Large intestine (tissue), 3 donors: ENCODE measurements around the gene KRTAP5-7. TPM values are rescaled to one million over a fixed set of nuclear protein-coding genes. Genes with fewer than 3 reads are reported as not detected.

Experiments
- DNase-seq, 2 donors: peaks; one replicate each; pipeline versions ENCODE4 v3.0.0 to v3.0.0-alpha.2; 2013
- H3K27ac ChIP-seq: one replicate; pipeline ENCODE4 v1.5.1; 2013; ENCODE audit warnings: low read length
- H3K27me3 ChIP-seq: 2 replicates; pipeline ENCODE4 v1.6.1; 2013; ENCODE audit warnings: low read length; ENCODE audit not compliant: control insufficient read depth, insufficient read depth
- H3K36me3 ChIP-seq: 2 replicates; pipeline ENCODE4 v1.6.1; 2013; ENCODE audit warnings: low read length; ENCODE audit not compliant: control insufficient read depth, insufficient read depth
- H3K4me1 ChIP-seq: one replicate; pipeline ENCODE4 v1.6.1; 2013; ENCODE audit warnings: low read length; ENCODE audit not compliant: control insufficient read depth, insufficient read depth
- H3K4me3 ChIP-seq: one replicate; pipeline ENCODE4 v1.5.1; 2013; ENCODE audit warnings: low read length
- H3K9me3 ChIP-seq: one replicate; pipeline ENCODE4 v1.6.1; 2013; ENCODE audit warnings: mild to moderate bottlenecking, low read depth, low read length, moderate library complexity; ENCODE audit not compliant: control insufficient read depth
- WGBS: methylation state at CpG from one replicate; pipeline ENCODE4 v1.1.5; 2013; ENCODE audit warnings: low lambda C conversion rate; ENCODE audit not compliant: insufficient coverage; 5-methylcytosine and 5-hydroxymethylcytosine counted together
- polyA plus RNA-seq: library from polyadenylated mRNA; unstranded; fragments of 120-200 nt; gene quantifications from one replicate; pipeline ENCODE4 v1.2.1, GENCODE V29; 2013

The KRTAP5-7 gene
- polyA plus RNA-seq, 1 donor = 0.16 TPM

DNA sequence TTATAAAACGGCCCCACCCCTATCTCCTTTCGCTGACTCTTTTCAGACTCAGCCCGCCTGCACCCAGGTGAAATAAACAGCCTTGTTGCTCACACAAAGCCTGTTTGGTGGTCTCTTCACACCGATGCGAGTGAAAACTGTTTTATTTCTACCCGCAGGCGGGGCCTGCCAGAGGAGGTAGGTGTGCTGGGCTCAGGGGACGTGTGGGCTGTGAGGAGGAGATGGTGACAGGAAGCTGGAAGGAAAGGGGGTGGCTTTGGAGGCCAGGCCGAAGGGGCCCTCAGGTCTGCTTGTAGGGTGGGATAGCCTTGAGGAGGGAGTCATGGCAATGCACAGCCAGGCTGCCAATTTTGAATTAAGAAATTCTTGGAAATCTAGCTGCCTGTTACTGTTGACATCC, 21.3 kb upstream of the KRTAP5-7 start:
- Histone ChIP-seq H3K27me3 (no peaks in the 10 kb centered on the region), H3K4me1 (no peaks in the 10 kb centered on the region), H3K36me3 (peaks cover 26% of the 10 kb centered on the region), H3K9me3 (peaks cover 4% of the 10 kb centered on the region), H3K27ac (no peak overlapping the region), H3K4me3 (no peak overlapping the region)
- no CpG with 5 or more reads among the region's 9 CpGs for WGBS
- no peak for DNase-seq

DNA sequence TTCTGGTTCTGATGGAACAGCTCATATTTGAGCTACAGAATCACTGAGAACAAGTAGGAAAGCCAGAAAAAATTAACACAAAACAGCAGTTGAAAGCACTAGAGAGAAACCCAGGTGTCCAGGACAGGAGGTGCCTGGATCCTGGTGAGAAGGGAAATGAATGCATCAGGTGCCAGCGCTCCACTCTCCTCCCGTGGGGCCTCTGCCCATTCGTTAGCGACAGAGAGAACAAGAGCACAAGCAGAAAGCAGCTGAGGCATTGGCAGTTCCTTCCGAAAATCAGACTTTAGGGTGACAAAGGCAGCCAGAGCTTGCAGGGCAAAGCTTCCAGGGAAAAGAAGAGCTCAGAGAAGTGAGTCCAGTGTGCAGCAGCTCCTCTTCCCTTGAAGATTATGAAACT, 20.0 kb upstream of the KRTAP5-7 start:
- WGBS = 100% methylated on average over 1 of the region's 5 CpGs
- Histone ChIP-seq H3K9me3 (peaks cover 4% of the 10 kb centered on the region), H3K27me3 (no peaks in the 10 kb centered on the region), H3K4me1 (no peaks in the 10 kb centered on the region), H3K36me3 (peaks cover 13% of the 10 kb centered on the region), H3K27ac (no peak overlapping the region), H3K4me3 (no peak overlapping the region)
- DNase-seq = no peak

GRCh38 chr11:71518506-71519471, 8.3 kb upstream of the KRTAP5-7 start:
- Histone ChIP-seq H3K27me3 (no peaks in the 10 kb centered on the region), H3K4me3 (no peak overlapping the region), H3K9me3 (no peaks in the 10 kb centered on the region), H3K4me1 (no peaks in the 10 kb centered on the region), H3K36me3 (no peaks in the 10 kb centered on the region), H3K27ac (no peak overlapping the region)
- WGBS = no CpG with 5 or more reads among the region's 55 CpGs
- DNase-seq = no peak

DNA sequence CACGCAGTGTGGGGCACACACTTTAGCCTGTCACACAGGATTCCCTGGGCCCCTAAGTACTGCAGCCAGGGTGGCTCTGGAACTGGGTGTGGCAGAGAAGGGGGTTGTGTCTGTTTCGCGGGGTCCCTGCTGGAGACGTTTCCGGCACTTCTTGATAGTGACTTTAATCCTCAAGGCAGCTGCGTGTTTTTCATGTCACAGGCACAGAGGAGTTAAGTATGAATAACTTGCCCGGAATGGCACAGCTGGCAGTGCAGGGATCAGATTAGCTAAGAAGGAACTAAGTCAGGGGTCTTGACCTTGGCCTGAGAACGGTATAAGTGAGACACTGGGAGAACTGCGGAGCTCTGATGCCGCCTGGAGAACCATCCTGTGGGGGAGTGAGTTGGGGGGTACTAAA, 7.5 kb upstream of the KRTAP5-7 start:
- no CpG with 5 or more reads among the region's 10 CpGs for WGBS
- no peak for DNase-seq
- H3K4me3 ChIP-seq = no peak overlapping the region
- H3K27me3 ChIP-seq = no peaks in the 10 kb centered on the region
- H3K9me3 ChIP-seq = no peaks in the 10 kb centered on the region
- no peaks in the 10 kb centered on the region for H3K4me1 ChIP-seq
- no peaks in the 10 kb centered on the region for H3K36me3 ChIP-seq
- H3K27ac ChIP-seq = no peak overlapping the region

DNA sequence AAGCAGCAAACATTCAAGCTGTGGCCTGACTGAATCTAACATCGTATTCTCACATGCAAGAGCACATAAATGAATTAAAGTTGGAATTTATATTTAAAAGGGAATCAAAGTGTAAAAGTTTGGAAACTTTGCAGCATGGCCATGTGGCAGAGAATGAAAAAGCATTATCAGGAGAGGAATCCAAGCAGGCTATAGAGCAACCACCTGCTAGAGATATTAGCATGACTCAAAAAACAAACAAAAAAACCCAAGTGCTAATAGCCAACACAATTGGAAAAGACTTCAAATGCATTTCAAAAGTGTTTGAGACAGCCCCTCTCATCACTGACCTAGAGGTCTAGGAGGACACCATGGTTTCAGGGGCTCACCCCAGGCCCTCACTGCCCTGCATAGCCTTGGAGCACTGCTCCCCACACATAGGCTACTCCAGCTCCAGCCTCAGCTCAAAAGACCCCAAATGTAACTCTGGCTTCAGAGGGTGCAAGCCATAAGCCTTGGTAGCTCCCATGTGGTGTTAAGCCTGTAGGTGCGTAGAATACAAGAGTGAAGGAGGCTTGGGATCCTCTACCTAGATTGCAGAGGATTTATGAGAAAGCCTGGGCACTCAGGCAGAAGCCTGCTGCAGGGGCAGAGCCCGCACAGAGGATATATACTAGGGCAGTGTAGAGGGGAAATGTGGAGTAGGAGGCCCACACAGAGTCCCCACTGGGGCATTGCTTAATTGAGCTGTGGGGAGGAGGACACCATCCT, 1.7 kb upstream of the KRTAP5-7 start:
- no CpG with 5 or more reads among the region's 3 CpGs for WGBS
- no peaks in the 10 kb centered on the region for H3K36me3 ChIP-seq
- H3K27ac ChIP-seq = no peak overlapping the region
- H3K27me3 ChIP-seq = no peaks in the 10 kb centered on the region
- H3K4me1 ChIP-seq = peaks cover 7% of the 10 kb centered on the region
- DNase-seq = no peak
- H3K4me3 ChIP-seq = no peak overlapping the region
- H3K9me3 ChIP-seq = no peaks in the 10 kb centered on the region

DNA sequence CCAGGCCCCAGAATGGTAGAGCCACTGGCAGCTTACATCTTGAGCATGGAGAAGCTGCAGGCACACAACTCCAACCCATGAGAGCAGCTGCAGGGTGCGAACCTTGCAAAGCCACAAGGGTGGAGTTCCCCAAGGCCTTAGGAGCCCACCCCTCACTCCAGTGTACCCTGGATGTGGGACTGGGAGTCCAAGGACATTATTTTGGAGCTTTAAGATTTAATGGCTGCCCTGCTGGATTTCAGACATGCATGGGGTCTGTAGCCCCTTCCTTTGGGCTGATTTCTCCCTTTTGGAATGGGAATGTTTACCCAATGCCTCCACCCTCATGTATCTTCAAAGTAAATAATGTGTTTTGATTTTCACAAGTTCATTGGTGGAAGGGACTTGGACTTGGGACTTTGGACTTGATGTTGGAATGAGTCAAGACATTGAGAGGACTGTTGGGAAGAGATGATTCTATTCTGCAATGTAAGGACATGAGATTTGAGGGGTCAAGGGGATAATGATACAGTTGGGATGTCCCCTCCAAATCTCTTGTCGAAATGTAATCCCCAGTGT, 1.1 kb upstream of the KRTAP5-7 start:
- Histone ChIP-seq H3K4me1 (peaks cover 7% of the 10 kb centered on the region), H3K27ac (no peak overlapping the region), H3K27me3 (no peaks in the 10 kb centered on the region), H3K4me3 (no peak overlapping the region), H3K36me3 (no peaks in the 10 kb centered on the region), H3K9me3 (no peaks in the 10 kb centered on the region)
- WGBS = no CpG with 5 or more reads among the region's 2 CpGs
- peak; percentile 45 to 78 for DNase-seq

- DNase-seq = no peak
- no CpG with 5 or more reads among the region's 6 CpGs for WGBS
- H3K36me3 ChIP-seq = no peaks in the 10 kb centered on the region
- no peaks in the 10 kb centered on the region for H3K27me3 ChIP-seq
- H3K9me3 ChIP-seq = no peaks in the 10 kb centered on the region
- no peak overlapping the region for H3K27ac ChIP-seq
- H3K4me1 ChIP-seq = peaks cover 7% of the 10 kb centered on the region
- no peak overlapping the region for H3K4me3 ChIP-seq
Measured at GRCh38 chr11:71527576-71528210, 626 bp downstream of the KRTAP5-7 start.

DNA sequence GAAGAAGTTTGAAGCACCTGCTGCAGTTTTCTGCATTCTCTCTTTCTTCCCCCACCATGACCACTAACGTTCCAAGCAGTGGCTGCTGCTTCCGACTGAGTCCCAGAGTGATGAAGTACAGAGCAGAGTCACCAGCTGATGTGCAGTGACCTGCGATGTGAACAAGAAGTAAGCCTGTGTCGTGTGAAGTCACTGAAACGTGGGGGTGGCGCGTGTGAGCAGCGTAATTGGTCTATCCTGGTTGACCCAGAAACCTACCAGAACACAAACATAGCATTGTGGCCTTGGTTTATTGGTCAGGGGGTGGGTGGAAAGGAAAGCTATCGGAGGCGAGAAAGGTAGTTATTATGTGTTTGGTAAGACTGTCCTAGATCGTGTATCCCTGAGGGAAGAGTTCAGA, 3.5 kb downstream of the KRTAP5-7 start:
- Histone ChIP-seq H3K4me3 (no peak overlapping the region), H3K27me3 (no peaks in the 10 kb centered on the region), H3K4me1 (peaks cover 8% of the 10 kb centered on the region), H3K9me3 (no peaks in the 10 kb centered on the region), H3K36me3 (no peaks in the 10 kb centered on the region), H3K27ac (no peak overlapping the region)
- WGBS = 80% methylated on average over 2 of the region's 11 CpGs
- DNase-seq = no peak

- 81% methylated on average over 3 of the region's 10 CpGs for WGBS
- no peak overlapping the region for H3K27ac ChIP-seq
- peaks cover 5% of the 10 kb centered on the region for H3K4me1 ChIP-seq
- no peaks in the 10 kb centered on the region for H3K9me3 ChIP-seq
- no peak for DNase-seq
- H3K36me3 ChIP-seq = no peaks in the 10 kb centered on the region
- no peak overlapping the region for H3K4me3 ChIP-seq
- no peaks in the 10 kb centered on the region for H3K27me3 ChIP-seq
Measured at GRCh38 chr11:71532036-71532610, 5.1 kb downstream of the KRTAP5-7 start.
